Panc1 (cell line): Measurements from ENCODE around the gene GGT1. TPM values are rescaled to one million over a fixed set of nuclear protein-coding genes. Genes with fewer than 3 reads are reported as not detected.

Experiments
- ATAC-seq: fragments of 200-7000 bp; cut with Tn5 transposase; 2 replicates; pipeline ENCODE4 v1.9.1; 2020; ENCODE audit warnings: mild to moderate bottlenecking, moderate library complexity
- BruUV-seq: library from RNA; stranded (reverse); fragments of 400-500 nt; replicated peaks from 2 replicates; lab custom pipeline; 2021; lab: Mats Ljungman, UMichigan
- CTCF ChIA-PET: fragments of 300-600 bp; sonication (Branson Sonifier 250); formaldehyde crosslinking; loops from one replicate; lab custom pipeline; 2022; ENCODE audit warnings: antibody characterized with exemption; lab: Charles Lee
- POLR2A ChIA-PET: fragments of 300-600 bp; sonication (Branson Sonifier 250); formaldehyde crosslinking; loops from one replicate; lab custom pipeline; 2022; ENCODE audit warnings: antibody characterized with exemption; lab: Charles Lee
- DNase-seq: peaks from one replicate; pipeline ENCODE4 v3.0.0-alpha.2; 2010; ENCODE audit warnings: low read depth, low spot score
- H3K27ac ChIP-seq: 2 replicates; pipeline ENCODE4 v1.5.1; 2011; ENCODE audit warnings: mild to moderate bottlenecking, low read length, inconsistent platforms
- H3K27me3 ChIP-seq: fragments of 200-500 bp; sonication (Bioruptor generic); 2 replicates; pipeline ENCODE4 v1.6.0; 2014; ENCODE audit warnings: low read length, inconsistent platforms; ENCODE audit not compliant: control insufficient read depth, insufficient read depth
- H3K36me3 ChIP-seq: fragments of 200-500 bp; sonication (Bioruptor generic); 2 replicates; pipeline ENCODE4 v1.5.1; 2014; ENCODE audit warnings: inconsistent platforms, mild to moderate bottlenecking, low read length, moderate library complexity; ENCODE audit not compliant: control insufficient read depth, insufficient read depth
- H3K4me1 ChIP-seq: 2 replicates; pipeline ENCODE4 v1.5.1; 2011; ENCODE audit warnings: inconsistent platforms, mild to moderate bottlenecking, low read length, moderate library complexity; ENCODE audit not compliant: control insufficient read depth, insufficient read depth
- H3K4me3 ChIP-seq, 2 experiments: 2 replicates each; pipeline ENCODE4 v1.5.1; 2011 to 2012; ENCODE audit warnings: low read depth in 2 of 2, low read length in 2 of 2, mild to moderate bottlenecking in 2 of 2, inconsistent platforms in 1 of 2, moderate library complexity in 1 of 2
- H3K9me3 ChIP-seq: fragments of 200-500 bp; sonication (Bioruptor generic); 2 replicates; pipeline ENCODE4 v1.5.1; 2014; ENCODE audit warnings: low read depth, mild to moderate bottlenecking, inconsistent platforms, low read length, moderate library complexity; ENCODE audit not compliant: control insufficient read depth, insufficient read depth
- POLR2AphosphoS5 ChIP-seq: IDR thresholded peaks from 2 replicates; pipeline ENCODE4 v1.6.1; 2012; ENCODE audit warnings: mild to moderate bottlenecking, low read depth, low read length, moderate library complexity
- REST ChIP-seq, 2 experiments: IDR thresholded peaks; 2 replicates each; pipeline ENCODE4 v1.6.1; 2011 to 2012; ENCODE audit warnings: low read depth in 2 of 2, control low read depth in 1 of 2, low read length in 1 of 2, mild to moderate bottlenecking in 1 of 2, moderate library complexity in 1 of 2; ENCODE audit not compliant: insufficient read depth in 1 of 2
- SIN3A ChIP-seq: IDR thresholded peaks from 2 replicates; pipeline ENCODE4 v1.6.1; 2012; ENCODE audit warnings: low read depth, mild to moderate bottlenecking, low read length, moderate library complexity, borderline replicate concordance; ENCODE audit not compliant: insufficient read depth
- TCF7L2 ChIP-seq: IDR thresholded peaks from 2 replicates; pipeline ENCODE4 v1.6.1; 2011; ENCODE audit warnings: mild to moderate bottlenecking, low read depth, low read length, inconsistent platforms
- in situ Hi-C: cut with HindIII; loops from 2 replicates; pipeline ENCODE4 v1.10.0; 2016; ENCODE audit warnings: low sequenced_read_pairs, low pct_unique_long_range_greater_than_20kb
- intact Hi-C: fragments of 100-400 bp; cut with micrococcal nuclease; formaldehyde crosslinking; loops from one replicate; pipeline ENCODE4 v1.10.0; 2022; ENCODE audit not compliant: unreplicated experiment
- total RNA-seq: library from RNA; stranded (reverse); gene quantifications from one replicate; pipeline ENCODE4 v1.2.1, GENCODE V29; 2021; ENCODE audit not compliant: unreplicated experiment
- TF ChIP-seq, protein P1 (sequence below): fragments of 450-650 bp; IDR thresholded peaks from 2 replicates; pipeline ENCODE4 v1.5.1; 2017; ENCODE audit warnings: mild to moderate bottlenecking

Gene GGT1
- total RNA-seq, 1 experiment from 2014 or later: 2.6 TPM

GRCh38 chr22:24564376-24565058 is 38.5 kb upstream of the GGT1 start:
- BruUV-seq: no TSS peak
- peaks cover 8% of the 10 kb centered on the region for H3K36me3 ChIP-seq
- H3K4me1 ChIP-seq: no peaks in the 10 kb centered on the region
- DNase-seq (no peak), ATAC-seq (0 out of 2 replicates have a peak, but pooled peaks have one; percentile 53)
- CTCF ChIA-PET: no interaction called here
- no peak overlapping the region for H3K27ac ChIP-seq
- POLR2A ChIA-PET: interaction anchor here (0.6 to 0.7 kb wide), 2 partner anchors 9 to 111 kb away, joined by 9 to 14 read pairs; no protein-coding TSS in a partner anchor
- intact Hi-C loops: no loop called here
- TF ChIP-seq, protein P1, sequence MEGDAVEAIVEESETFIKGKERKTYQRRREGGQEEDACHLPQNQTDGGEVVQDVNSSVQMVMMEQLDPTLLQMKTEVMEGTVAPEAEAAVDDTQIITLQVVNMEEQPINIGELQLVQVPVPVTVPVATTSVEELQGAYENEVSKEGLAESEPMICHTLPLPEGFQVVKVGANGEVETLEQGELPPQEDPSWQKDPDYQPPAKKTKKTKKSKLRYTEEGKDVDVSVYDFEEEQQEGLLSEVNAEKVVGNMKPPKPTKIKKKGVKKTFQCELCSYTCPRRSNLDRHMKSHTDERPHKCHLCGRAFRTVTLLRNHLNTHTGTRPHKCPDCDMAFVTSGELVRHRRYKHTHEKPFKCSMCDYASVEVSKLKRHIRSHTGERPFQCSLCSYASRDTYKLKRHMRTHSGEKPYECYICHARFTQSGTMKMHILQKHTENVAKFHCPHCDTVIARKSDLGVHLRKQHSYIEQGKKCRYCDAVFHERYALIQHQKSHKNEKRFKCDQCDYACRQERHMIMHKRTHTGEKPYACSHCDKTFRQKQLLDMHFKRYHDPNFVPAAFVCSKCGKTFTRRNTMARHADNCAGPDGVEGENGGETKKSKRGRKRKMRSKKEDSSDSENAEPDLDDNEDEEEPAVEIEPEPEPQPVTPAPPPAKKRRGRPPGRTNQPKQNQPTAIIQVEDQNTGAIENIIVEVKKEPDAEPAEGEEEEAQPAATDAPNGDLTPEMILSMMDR: no peak
- no peak for TF ChIP-seq SIN3A
- TF ChIP-seq TCF7L2: no peak
- TF ChIP-seq REST (IDR thresholded peaks at IDR 0.05; ENCODE audit: insufficient read depth in 1 of 2, low read depth in 2 of 2, low read length in 1 of 2): no peak
- no peak for TF ChIP-seq POLR2AphosphoS5
- H3K9me3 ChIP-seq: no peaks in the 10 kb centered on the region
- in situ Hi-C loops: no loop called here
- H3K4me3 ChIP-seq: no peak overlapping the region
- no peaks in the 10 kb centered on the region for H3K27me3 ChIP-seq

DNA sequence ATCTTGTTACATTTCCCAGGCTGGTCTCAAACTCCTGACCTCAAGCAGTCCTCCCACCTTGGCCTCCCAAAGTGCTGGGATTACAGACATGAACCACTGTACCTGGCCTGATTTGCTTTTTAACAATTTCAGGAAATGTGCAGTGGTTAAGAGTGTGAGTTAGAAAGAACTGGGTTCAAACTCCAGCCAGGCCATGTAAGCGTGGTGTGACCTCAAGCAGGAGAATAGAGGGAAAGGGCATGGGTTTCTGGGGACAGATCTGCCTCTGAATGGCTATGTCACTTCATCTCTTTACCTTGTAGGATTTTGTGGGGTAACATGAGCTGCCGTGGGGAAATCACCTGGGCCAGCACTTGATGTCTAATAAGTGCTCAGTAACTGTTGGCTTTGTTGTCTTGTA is 37.9 kb upstream of the GGT1 start:
- H3K27ac ChIP-seq: no peak overlapping the region
- POLR2A ChIA-PET: interaction anchor here (0.6 kb wide), 1 partner anchor 111 kb away, joined by 14 read pairs; no protein-coding TSS in a partner anchor
- in situ Hi-C loops: no loop called here
- TF ChIP-seq POLR2AphosphoS5 (no peak), REST (IDR thresholded peaks at IDR 0.05; ENCODE audit: insufficient read depth in 1 of 2, low read depth in 2 of 2, low read length in 1 of 2) (no peak), SIN3A (no peak), TCF7L2 (no peak)
- TF ChIP-seq, protein P1: no peak
- H3K9me3 ChIP-seq: no peaks in the 10 kb centered on the region
- no TSS peak for BruUV-seq
- H3K27me3 ChIP-seq: no peaks in the 10 kb centered on the region
- DNase-seq (no peak), ATAC-seq (no peak)
- CTCF ChIA-PET: no interaction called here
- peaks cover 5% of the 10 kb centered on the region; the same call in 1 of the 2 replicates for H3K36me3 ChIP-seq
- H3K4me1 ChIP-seq: no peaks in the 10 kb centered on the region
- intact Hi-C loops: no loop called here
- H3K4me3 ChIP-seq: no peak overlapping the region
